ENCODE data around the gene EIF4E3. TPM values are rescaled to one million over a fixed set of nuclear protein-coding genes. Genes with fewer than 3 reads are reported as not detected.

Gene EIF4E3
- polyA plus RNA-seq, 2 of the 4 experiments (the other 2 are of a cell fraction): 2.3 to 5.5 TPM

DNA sequence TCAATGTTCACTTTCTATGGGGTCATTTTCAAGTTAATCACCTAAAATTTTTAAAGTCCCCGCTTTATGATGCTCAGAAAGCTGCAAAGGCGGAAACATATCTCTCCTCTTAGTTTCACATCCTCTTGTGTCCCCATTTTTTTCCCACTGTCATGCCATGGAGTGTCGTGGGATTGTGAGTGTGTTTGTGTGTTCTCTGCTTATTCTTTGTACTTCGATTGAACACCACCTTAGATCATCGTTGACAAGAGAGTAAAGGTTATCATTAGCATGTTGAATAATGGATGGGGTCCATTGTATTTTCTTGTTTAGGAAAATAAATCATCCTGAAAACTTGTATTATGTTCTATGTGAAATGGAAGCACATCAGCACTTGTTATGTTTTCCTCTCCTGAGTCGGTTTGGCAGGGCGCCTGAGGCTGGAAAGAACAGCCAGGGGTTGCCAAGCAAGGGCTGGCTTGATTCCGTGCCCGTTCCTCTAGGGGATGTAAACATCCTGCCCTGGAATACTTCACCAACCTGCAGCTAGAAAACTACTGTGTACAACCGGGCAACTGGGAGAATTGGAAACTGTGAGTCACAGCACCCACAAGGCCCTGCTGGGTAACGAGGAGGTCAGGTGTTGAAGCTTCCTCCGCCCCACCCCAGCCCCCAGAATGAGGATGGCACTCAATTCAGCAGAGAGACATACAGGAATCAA lies 67.2 kb downstream of the EIF4E3 start:
- Histone ChIP-seq H3K9me3 (no peaks in the 10 kb centered on the region), H3K4me2 (0 out of 3 replicates have a peak overlapping the region, but pooled peaks have one; percentile 12), H3K4me1 (no peaks in the 10 kb centered on the region), H3K27ac (no peak overlapping the region), H3K4me3 (no peak overlapping the region)
- WGBS (ENCODE audit: missing lambda C conversion rate): 42% methylated on average over 12 of the region's 12 CpGs
- FAIRE-seq: no peak
- POLR2A ChIA-PET: no interaction called here
- DNase-seq (ENCODE audit: low read depth in 1 of 2, low spot score in 1 of 2): peak in 1 of 2 experiments; percentile 28
- ATAC-seq: peak in 1 of 2 experiments; percentile 39; a peak in 1 of 6 replicates
- CTCF ChIA-PET: interaction anchor here (1.2 to 2.6 kb wide), 3 partner anchors 9 to 1594 kb away, joined by 3 to 13 read pairs (median 3); no protein-coding TSS in a partner anchor
- TF ChIP-seq MAFK (IDR thresholded peaks at IDR 0.05; ENCODE audit: partially characterized antibody) (no peak), SREBF2 (IDR thresholded peaks at IDR 0.05) (no peak), CEBPB (IDR thresholded peaks at IDR 0.05) (no peak), HDAC2 (IDR thresholded peaks at IDR 0.05) (no peak), CHD2 (IDR thresholded peaks at IDR 0.05; ENCODE audit: low read length, partially characterized antibody) (no peak), RFX5 (IDR thresholded peaks at IDR 0.05) (no peak)
- TF ChIP-seq, protein P1, sequence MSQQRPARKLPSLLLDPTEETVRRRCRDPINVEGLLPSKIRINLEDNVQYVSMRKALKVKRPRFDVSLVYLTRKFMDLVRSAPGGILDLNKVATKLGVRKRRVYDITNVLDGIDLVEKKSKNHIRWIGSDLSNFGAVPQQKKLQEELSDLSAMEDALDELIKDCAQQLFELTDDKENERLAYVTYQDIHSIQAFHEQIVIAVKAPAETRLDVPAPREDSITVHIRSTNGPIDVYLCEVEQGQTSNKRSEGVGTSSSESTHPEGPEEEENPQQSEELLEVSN (IDR thresholded peaks at IDR 0.05; ENCODE audit: borderline replicate concordance, low read depth): no peak
- TF ChIP-seq, protein P2, sequence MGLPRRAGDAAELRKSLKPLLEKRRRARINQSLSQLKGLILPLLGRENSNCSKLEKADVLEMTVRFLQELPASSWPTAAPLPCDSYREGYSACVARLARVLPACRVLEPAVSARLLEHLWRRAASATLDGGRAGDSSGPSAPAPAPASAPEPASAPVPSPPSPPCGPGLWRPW (IDR thresholded peaks at IDR 0.05): no peak

DNA sequence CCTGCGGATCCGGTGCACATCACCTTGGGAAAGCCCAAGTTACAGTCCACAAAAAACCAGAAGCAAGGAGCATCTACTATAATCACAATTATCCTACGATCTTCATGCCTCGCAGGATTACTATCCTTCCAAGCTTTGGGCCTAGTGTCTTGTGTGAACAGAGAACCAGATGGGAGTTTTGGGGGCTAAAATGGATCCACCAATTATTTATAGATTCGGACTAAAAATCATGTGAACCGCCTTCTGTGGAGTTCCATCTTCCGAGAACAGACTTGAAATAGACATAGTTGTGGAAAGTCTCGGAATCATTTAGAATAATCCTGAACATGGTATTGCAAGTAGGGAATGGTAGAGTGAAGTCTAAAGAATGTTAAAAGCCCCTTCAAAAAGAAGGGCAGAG lies 70.1 kb downstream of the EIF4E3 start:
- CTCF ChIA-PET: interaction anchor here (0.6 to 2.6 kb wide), 5 partner anchors 10 to 1592 kb away, joined by 3 to 13 read pairs (median 4); no protein-coding TSS in a partner anchor
- 93% methylated on average over 8 of the region's 8 CpGs for WGBS (ENCODE audit: missing lambda C conversion rate)
- POLR2A ChIA-PET: no interaction called here

GRCh38 chr3:71653414-71653807 lies 71.8 kb downstream of the EIF4E3 start:
- DNase-seq (ENCODE audit: low read depth in 1 of 2, low spot score in 1 of 2): no peak
- FAIRE-seq: no peak
- POLR2A ChIA-PET: interaction anchor here (0.6 kb wide), 1 partner anchor 1583 kb away, joined by 3 read pairs; no protein-coding TSS in a partner anchor
- no peak for ATAC-seq
- H3K4me3 ChIP-seq: no peak overlapping the region
- TF ChIP-seq SMC3 (IDR thresholded peaks at IDR 0.05) (no peak), TFCP2L1 (CRISPR knock-in tag; IDR thresholded peaks at IDR 0.05) (no peak), GATA3 (IDR thresholded peaks at IDR 0.05; ENCODE audit: borderline replicate concordance) (no peak), ZNF302 (CRISPR knock-in tag; IDR thresholded peaks at IDR 0.05) (no peak), RCOR1 (IDR thresholded peaks at IDR 0.05; ENCODE audit: low read depth, low read length) (no peak), FOSB (CRISPR knock-in tag; IDR thresholded peaks at IDR 0.05) (no peak), KDM5A (IDR thresholded peaks at IDR 0.05) (no peak), HOXB13 (CRISPR knock-in tag; IDR thresholded peaks at IDR 0.05; ENCODE audit: low read depth) (no peak), FOXS1 (CRISPR knock-in tag; IDR thresholded peaks at IDR 0.05) (no peak), RARB (CRISPR knock-in tag; IDR thresholded peaks at IDR 0.05) (no peak), CBX8 (IDR thresholded peaks at IDR 0.05) (no peak), MAFK (IDR thresholded peaks at IDR 0.05; ENCODE audit: partially characterized antibody) (no peak), ESRRA (IDR thresholded peaks at IDR 0.05; ENCODE audit: borderline replicate concordance, low read length) (no peak), RAD21 (conservative IDR thresholded peaks at IDR 0.05 in 1 of 2, IDR thresholded peaks at IDR 0.05 in 1 of 2) (no peak), JUNB (IDR thresholded peaks at IDR 0.05) (no peak)
- TF ChIP-seq, protein P3, sequence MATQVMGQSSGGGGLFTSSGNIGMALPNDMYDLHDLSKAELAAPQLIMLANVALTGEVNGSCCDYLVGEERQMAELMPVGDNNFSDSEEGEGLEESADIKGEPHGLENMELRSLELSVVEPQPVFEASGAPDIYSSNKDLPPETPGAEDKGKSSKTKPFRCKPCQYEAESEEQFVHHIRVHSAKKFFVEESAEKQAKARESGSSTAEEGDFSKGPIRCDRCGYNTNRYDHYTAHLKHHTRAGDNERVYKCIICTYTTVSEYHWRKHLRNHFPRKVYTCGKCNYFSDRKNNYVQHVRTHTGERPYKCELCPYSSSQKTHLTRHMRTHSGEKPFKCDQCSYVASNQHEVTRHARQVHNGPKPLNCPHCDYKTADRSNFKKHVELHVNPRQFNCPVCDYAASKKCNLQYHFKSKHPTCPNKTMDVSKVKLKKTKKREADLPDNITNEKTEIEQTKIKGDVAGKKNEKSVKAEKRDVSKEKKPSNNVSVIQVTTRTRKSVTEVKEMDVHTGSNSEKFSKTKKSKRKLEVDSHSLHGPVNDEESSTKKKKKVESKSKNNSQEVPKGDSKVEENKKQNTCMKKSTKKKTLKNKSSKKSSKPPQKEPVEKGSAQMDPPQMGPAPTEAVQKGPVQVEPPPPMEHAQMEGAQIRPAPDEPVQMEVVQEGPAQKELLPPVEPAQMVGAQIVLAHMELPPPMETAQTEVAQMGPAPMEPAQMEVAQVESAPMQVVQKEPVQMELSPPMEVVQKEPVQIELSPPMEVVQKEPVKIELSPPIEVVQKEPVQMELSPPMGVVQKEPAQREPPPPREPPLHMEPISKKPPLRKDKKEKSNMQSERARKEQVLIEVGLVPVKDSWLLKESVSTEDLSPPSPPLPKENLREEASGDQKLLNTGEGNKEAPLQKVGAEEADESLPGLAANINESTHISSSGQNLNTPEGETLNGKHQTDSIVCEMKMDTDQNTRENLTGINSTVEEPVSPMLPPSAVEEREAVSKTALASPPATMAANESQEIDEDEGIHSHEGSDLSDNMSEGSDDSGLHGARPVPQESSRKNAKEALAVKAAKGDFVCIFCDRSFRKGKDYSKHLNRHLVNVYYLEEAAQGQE (IDR thresholded peaks at IDR 0.05): no peak
- TF ChIP-seq, protein P4, sequence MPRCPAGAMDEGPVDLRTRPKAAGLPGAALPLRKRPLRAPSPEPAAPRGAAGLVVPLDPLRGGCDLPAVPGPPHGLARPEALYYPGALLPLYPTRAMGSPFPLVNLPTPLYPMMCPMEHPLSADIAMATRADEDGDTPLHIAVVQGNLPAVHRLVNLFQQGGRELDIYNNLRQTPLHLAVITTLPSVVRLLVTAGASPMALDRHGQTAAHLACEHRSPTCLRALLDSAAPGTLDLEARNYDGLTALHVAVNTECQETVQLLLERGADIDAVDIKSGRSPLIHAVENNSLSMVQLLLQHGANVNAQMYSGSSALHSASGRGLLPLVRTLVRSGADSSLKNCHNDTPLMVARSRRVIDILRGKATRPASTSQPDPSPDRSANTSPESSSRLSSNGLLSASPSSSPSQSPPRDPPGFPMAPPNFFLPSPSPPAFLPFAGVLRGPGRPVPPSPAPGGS (IDR thresholded peaks at IDR 0.05): no peak
- H3K9me3 ChIP-seq: no peaks in the 10 kb centered on the region
- no peak overlapping the region for H3K27ac ChIP-seq
- CTCF ChIA-PET: interaction anchor here (0.6 to 1.9 kb wide), 19 partner anchors 9 to 1591 kb away, joined by 3 to 22 read pairs (median 3); no protein-coding TSS in a partner anchor
- 84% methylated on average over 6 of the region's 6 CpGs for WGBS (ENCODE audit: missing lambda C conversion rate)
- peaks cover 7% of the 10 kb centered on the region; the same call in 1 of the 3 replicates for H3K4me1 ChIP-seq
- no peak overlapping the region for H3K4me2 ChIP-seq

More for the DNA sequence above, 70.1 kb downstream of the EIF4E3 start:
- H3K4me2 ChIP-seq: no peak overlapping the region
- H3K27ac ChIP-seq: no peak overlapping the region
- no peak for ATAC-seq
- no peak for TF ChIP-seq HOXB13 (CRISPR knock-in tag; IDR thresholded peaks at IDR 0.05; ENCODE audit: low read depth)
- no peaks in the 10 kb centered on the region for H3K9me3 ChIP-seq
- no peak for DNase-seq (ENCODE audit: low read depth in 1 of 2, low spot score in 1 of 2)
- no peak for FAIRE-seq
- no peak overlapping the region for H3K4me3 ChIP-seq
- H3K4me1 ChIP-seq: peaks cover 7% of the 10 kb centered on the region; the same call in 1 of the 3 replicates

All from A549 (cell line).